Liver (tissue), 3 donors: ENCODE data around the gene CIAO3.

Experiments used
- ATF3 ChIP-seq: IDR thresholded peaks from 2 replicates; pipeline ENCODE4 v1.6.1; 2016; ENCODE audit warnings: antibody characterized with exemption
- CTCF ChIP-seq: fragments of 150-350 bp; IDR thresholded peaks from 2 replicates; pipeline ENCODE4 v1.5.1; 2017; ENCODE audit warnings: improper control_type of control experiment, low read depth, low read length; ENCODE audit not compliant: missing input control
- EGR1 ChIP-seq, 2 donors: IDR thresholded peaks; 2 replicates each; pipeline ENCODE4 v1.6.1; 2016 to 2018; ENCODE audit warnings: antibody characterized with exemption in 2 of 2, low read depth in 2 of 2
- FOXA1 ChIP-seq: IDR thresholded peaks from 2 replicates; pipeline ENCODE4 v1.6.1; 2016; ENCODE audit warnings: antibody characterized with exemption
- GABPA ChIP-seq, 2 donors: IDR thresholded peaks in 1 of 2; conservative IDR thresholded peaks in 1 of 2; 2 replicates each; pipeline ENCODE4 v1.6.1; 2016; ENCODE audit warnings: antibody characterized with exemption in 2 of 2, mild to moderate bottlenecking in 1 of 2, moderate library complexity in 1 of 2
- JUND ChIP-seq, 2 donors: IDR thresholded peaks; 2 replicates each; pipeline ENCODE4 v1.6.1; 2016; ENCODE audit warnings: antibody characterized with exemption in 2 of 2
- MAX ChIP-seq: IDR thresholded peaks from 2 replicates; pipeline ENCODE4 v1.6.1; 2016; ENCODE audit warnings: antibody characterized with exemption
- RAD21 ChIP-seq, 2 donors: IDR thresholded peaks; 2 replicates each; pipeline ENCODE4 v1.6.1; 2016; ENCODE audit warnings: antibody characterized with exemption in 2 of 2, mild to moderate bottlenecking in 2 of 2
- SP1 ChIP-seq: IDR thresholded peaks from 2 replicates; pipeline ENCODE4 v1.6.1; 2018; ENCODE audit warnings: antibody characterized with exemption, mild to moderate bottlenecking
- TAF1 ChIP-seq: conservative IDR thresholded peaks from 2 replicates; pipeline ENCODE4 v1.6.1; 2016; ENCODE audit warnings: antibody characterized with exemption, mild to moderate bottlenecking
- YY1 ChIP-seq: IDR thresholded peaks from 2 replicates; pipeline ENCODE4 v1.6.1; 2016; ENCODE audit warnings: antibody characterized with exemption, mild to moderate bottlenecking
- ZBTB33 ChIP-seq: IDR thresholded peaks from 2 replicates; pipeline ENCODE4 v1.6.1; 2016; ENCODE audit warnings: antibody characterized with exemption
- donor health status: healthy.
- donor health status: healthy.

GRCh38 chr16:754656-755055 is 13.9 kb upstream of the CIAO3 start:
- TF ChIP-seq TAF1 (no peak), CTCF (no peak), MAX (no peak), EGR1 (IDR thresholded peaks at IDR 0.05; ENCODE audit: low read depth in 2 of 2) (no peak), RAD21 (IDR thresholded peaks at IDR 0.05) (no peak), ZBTB33 (no peak), YY1 (no peak), SP1 (no peak), JUND (IDR thresholded peaks at IDR 0.05) (no peak), GABPA (IDR thresholded peaks at IDR 0.05 in 1 of 2, conservative IDR thresholded peaks at IDR 0.05 in 1 of 2) (no peak), FOXA1 (no peak), ATF3 (no peak)
